DMS 273 (cell line): ENCODE measurements around the gene FOSB.

ENCODE experiments used
- DNase-seq: peaks from one replicate; lab custom pipeline; 2025; ENCODE audit not compliant: unreplicated experiment; lab: John Stamatoyannopoulos, UW

FOSB gene

DNA sequence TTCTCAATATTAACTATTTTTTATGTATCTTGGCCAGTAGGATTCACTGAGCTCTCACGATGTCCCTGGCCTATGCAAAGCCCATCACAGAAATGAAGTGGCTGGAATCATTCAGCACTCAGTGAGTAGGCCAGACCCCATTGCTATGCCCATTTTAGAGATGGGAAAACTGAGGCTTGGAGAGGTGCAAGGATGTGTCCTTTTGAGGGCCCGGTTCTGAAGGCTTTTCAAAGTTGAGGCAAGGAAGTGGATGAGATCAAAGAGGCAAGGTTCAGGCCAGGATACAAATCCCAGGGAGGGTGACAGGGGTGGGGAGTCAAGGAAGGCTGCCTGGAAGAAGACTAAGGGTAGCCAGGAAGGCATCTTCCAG is 25.4 kb upstream of the FOSB start:
- no peak for DNase-seq

DNA sequence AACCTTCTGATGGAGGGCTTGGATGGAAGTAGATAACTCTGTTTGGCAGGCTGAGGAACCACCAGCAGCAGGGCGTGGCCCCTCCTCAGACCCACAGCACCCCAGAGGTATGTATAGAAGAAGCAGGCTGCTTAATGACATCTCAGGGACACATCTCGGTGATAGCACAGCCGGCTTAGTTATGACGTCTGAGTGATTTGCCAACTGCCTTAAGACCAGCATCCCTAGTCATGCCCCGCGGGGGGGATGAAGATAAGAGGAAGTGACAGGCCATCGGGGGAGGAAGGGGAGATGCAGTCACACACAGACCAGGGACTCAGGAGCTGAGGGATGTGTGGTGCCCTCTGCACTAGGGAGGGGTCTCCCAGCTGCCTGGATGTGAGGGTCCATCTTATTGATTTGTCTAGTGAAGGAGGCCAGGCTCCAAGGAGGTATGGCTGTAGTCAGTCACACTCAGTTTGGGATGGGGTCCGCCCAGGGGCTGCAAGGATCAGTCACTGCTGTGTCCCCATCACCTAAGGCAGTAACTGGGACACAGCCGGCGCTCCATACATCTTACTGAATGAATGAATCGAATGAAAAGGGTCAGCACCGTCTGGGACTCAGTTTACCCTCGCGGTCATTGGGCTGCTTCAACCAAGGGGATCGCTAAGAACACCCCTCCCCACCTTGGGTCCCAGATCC is 24.9 kb upstream of the FOSB start:
- DNase-seq, result peak; percentile 39

DNA sequence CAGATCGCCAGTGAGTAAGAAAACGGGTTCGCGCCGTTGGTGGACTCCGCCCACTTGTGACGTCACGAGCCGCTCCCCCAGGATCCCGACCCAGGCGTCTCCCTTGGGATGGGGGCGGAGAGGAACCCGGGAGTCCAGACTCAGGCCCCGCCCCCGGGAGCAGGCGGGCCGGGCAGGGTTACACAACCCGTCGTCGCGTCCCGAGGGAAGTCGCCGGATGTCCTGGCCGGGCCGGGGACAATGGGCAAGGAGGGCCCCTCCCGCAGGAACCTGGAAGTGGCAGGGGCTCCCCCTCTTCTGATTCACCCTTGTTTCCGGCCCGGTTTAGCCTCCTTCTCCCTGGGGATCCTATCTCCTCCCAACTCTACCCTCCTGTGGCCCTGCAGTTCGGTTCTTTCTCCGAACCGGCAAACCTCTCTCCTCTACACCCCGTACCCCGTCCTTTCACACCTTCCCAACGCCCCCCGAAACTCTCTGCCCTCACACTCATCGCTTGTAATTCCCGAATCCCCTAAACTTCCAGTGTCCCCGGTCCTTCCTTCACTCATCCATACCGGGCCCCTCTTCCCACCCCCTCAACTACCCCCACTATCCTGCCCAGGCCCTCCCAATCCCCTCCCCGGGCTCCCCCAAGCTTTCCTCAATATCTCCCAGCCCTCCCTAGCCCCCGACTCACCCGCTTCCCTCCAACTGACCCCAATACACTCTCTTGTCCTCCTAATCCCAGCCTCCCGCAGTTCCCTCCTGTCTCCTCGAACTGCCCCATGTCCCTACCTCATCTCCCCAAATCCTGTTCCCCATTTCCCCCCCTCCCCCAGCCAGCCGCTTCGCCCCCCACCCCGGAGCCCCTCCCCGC is 24.1 kb upstream of the FOSB start:
- peak; percentile 92 for DNase-seq

DNA sequence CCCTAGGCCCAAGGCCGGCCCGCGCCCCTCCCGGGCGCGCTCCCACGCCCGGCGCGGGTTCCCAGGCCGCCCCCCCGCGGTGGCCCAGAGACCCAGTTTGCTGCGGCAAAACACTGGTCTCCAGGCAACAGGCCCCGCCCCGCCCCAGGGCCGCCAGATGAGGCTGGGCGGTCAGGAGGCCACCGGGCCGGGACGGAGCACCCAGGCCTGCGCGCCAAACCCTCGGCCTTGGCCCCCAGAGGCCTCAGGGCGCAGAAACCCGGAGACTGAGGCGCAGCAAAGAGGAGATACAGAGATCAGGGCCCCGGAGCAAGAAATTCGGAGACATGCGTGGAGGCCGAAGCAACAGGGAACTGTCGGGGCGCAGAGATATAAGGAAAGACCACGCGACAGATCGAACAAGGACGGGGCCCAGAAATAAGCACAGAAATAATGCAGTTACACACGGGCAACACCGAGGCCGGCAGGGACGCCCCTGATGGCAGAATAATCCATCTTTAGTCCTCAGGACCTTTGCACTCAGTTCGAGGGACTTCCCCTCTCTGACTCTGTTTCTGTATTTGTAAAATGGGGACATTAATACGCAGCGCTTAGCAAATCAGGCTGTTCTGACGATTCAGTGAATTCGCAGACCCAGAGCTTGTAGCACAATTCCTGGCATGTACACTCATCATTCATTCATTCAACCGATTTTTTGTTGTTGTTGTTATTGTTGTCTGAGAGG is 23.3 kb upstream of the FOSB start:
- DNase-seq, result peak; percentile 88

DNA sequence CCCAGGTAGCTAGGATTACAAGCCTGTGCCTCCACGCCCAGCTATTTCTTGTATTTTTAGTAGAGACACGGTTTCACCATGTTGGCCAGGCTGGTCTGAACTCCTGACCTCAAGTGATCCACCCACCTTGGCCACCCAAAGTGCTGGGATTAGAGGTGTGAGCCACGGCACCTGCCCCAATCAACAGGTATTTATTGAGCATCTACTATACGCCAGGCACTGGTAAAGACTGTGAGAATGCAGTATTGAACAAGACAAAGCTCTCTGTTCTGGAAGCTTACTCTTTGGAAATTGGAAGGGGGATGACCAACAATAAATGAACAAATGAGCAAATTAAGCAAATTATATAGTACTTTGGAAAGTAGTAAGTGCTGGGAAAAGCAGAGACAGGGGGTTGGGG is 22.7 kb upstream of the FOSB start:
- DNase-seq, result no peak

DNA sequence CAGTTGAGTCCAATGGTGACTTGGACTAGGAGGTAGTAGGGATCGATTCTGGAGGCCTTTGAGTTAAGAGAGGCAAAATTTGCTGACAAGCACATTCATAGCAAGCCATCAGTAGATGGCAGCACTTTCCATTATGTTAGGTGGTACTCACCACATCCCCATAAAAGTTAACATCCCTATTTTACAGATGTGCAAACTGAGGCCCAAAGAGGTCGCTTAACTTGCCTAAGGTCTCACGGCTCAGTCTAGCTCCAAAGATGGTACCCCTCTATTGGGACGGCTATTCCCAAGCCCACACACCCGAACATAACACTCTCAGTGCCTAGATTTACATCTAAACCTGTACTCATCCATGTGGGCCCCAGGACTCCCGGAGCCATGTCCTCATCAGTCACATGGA is 21.5 kb upstream of the FOSB start:
- peak; percentile 64 for DNase-seq

DNA sequence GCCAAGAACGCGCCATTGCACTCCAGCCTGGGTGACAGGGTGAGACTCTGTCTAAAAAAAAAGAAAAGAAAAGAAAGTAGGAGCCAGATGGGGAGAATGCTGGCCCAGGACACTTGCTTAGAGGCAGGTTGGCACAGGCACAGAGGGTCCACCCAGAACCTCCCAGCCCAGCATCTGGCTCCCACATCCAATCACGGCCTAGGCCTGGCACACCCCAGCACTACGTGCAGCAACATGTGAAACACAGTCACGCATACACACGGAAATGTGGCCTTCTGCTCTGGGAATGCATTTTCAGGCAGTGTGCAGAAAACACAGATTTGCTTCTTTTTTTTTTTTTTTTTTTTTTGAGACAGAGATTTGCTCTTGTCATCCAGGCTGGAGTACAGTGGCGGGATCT is 20.9 kb upstream of the FOSB start:
- DNase-seq, result peak; percentile 87

DNA sequence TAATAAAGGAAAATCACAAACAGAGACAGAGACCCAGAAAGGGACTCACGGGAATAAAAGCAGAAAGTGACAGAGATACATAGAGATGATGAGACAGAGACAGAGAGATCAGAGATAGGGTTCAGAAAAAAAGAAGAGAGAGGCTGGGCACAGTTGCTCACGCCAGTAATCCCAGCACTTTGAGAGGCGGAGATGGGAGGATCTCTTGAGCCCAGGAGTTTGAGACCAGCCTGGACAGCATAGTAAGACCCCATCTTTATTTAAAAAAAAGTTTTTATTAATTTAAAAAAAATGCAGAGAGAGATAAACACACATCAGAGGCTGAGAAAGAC is 19.4 kb upstream of the FOSB start:
- no peak for DNase-seq

DNA sequence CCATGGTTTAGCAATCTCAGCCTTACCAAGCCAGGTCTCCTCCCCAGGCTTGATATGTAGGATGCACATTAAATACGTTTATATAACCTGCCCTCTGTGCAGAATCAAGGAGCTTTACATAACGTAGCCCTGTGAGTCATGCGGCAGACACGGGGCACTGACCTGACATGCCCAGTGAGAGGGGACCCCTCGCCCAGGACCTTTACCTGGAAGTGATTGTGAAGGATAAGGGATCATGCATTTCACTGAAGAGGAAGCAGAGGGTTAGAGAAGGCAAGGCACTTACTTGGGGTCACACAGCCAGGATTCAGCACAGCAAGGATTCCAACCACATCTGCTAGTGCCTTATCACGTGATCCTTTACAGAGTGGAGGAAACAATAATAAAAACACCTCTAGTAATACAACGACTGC is 18.9 kb upstream of the FOSB start:
- DNase-seq, result peak; percentile 24

DNA sequence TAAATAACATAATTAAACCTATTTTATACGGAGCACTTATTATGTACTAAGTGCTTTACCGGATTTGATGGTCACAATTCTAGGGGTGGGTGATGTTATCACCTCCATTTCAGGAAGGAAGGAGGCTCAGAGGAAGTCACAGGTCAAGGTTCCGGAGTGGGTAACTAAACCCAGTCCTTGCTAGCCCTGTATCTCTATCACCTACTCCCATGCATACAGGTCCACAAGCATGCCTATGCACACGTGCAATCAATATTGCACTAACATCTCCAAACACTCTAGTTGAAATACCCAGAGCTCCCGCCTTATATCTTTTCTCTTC is 17.8 kb upstream of the FOSB start:
- DNase-seq, result no peak

DNA sequence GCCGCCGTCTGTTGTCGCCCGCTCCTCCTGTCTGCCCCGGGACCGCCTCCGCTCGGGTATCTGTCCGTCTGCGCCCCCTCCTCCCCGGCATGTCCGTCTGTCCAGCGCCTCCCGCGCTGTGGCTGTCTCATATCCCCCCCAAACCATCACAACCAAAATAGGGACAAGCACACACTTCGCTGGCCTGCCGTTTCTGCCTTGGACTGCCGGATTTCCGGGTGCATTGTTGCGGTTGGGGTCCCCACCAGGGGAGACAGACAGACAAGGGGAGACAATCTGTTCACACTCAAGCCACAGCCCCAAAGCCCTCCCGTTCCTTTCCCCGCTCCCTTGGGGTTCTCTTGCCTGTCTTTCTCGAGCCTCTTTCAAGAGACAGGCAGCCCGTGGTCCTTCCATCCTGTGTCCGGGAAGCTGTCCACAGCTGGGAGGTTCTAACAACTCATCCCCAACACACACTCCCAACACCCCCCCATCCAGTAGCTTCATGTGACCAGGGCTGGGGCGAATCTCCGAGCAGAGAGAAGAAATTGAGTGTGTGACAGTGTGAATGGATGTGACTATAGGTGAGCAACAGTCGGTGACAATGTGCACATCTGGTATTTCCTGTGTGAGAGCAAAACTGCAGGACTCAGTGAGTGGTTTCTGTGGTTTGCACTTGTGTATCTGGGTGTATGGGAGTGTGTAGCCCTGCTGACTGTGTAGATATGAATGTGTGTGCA is 16.5 kb upstream of the FOSB start:
- peak; percentile 38 for DNase-seq

DNA sequence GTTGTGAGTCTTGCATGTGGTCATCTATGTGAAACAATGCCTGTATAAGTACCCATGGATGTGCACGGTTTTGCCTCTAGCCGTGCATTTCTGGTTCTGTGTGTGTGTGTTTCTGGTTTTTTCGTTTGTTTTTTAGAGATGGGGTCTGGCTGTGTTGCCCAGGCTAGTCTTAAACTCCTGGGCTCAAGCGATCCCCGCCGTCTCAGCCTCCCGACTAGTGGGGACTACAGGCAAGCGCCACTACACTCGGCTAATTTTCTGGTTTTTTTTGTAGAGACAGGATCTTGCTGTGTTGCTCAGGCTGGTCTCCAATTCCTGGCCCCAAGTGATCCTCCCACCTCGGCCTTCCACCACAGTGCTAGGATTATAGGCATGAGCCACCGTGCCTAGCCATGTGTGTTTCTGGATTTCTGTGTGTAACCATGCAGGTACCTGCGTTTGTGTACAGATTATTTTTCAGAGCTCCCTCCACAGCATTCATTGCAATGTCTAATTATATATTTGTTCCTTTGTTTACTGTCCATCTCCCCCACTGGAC is 15.9 kb upstream of the FOSB start:
- DNase-seq, result no peak

DNA sequence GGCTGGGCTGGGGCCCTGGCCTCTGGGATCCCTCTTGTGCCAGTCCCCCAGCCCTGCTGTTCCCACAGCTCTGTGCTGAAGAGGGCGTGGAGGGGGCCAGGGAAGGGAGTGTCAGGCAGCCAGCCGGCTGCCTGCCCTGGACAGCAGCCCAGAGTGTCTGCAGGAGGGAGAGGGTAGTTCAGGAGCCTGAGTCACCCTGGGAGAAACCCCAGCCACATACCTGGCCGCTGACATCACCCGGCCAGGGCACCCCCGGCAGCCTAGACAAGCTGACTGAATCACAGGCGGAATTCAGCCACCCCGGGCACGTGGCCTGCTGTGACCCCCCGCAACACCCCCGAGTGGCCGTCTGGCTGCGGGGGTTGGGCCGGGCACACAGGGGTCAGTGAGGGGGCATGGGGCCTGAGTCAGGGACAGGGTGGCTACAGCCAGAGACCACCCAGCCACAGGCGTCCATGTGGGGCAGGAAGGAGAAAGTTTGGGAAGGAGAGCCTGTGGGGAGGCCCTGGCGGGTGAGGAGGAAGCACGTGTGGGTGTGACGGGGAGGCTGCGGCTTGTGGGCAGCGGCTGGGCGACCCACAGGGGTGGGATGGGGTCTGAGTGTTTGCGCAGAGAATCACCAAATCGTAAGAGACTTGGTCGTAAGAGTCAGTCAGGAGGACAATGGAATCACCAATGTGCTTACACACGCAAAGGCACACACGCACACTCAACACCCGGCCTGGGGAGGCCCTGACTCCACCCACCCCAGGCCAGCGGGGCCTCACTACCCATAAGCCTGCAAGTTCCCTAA is 11.9 kb upstream of the FOSB start:
- DNase-seq, result peak; percentile 95

DNA sequence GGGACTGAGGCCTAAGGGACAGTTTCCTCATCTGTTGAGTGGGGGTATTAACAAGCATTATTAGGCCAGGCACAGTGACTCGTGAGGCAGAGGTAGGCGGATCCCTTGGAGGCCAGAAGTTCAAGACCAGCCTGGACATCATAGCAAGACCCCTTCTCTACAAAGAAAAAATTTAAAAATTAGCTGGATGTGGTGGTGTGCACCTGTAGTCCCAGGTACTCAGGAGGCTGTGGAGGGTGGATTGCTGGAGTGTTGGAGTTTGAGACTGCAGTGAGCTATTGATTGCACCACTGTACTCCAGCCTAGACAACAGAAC is 11.3 kb upstream of the FOSB start:
- no peak for DNase-seq

DNA sequence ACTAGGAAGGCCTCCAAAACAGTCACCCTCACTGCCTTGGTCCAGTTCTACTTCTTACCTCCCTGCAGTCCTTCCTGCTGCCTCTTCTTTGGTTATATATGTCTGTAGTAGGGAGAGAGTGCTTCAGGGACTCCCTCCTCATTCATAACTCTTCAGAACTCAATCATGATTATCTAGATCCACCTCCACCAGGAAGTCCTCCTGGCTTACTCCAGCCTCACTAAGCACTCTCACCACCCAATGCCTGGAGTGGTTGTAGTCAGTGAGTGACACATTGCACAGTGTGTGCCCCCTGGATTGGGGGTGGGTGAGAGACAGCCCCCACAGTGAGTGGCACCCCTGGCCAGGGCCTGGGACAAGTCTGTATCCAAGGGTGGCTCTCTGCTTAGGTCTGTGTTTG is 10.0 kb upstream of the FOSB start:
- DNase-seq, result no peak

DNA sequence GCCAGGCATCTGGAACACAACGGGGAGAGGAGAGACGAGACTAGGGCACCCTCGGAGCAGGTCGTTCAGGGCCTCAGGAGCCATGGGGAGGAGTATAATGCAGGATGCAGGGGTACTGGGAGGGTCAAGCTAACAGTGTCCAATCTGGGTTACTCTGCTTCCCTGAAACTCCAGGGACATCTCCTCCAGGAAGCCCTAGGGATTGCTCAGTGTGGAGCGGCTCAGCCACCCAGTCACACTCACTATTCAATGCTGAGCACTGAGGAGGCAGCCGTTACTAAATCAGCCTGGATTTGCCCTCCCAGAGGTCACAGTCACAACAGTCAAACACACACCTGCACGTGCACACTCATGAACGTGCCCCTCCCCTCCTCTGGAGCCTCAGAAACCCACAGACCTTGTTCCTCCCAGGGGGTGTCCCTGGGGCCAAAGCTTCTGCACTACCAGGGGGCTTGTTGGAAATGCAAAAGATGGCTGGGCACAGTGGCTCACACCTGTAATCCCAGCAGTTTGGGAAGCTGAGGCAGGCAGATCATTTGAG is 6.9 kb upstream of the FOSB start:
- DNase-seq, result no peak

DNA sequence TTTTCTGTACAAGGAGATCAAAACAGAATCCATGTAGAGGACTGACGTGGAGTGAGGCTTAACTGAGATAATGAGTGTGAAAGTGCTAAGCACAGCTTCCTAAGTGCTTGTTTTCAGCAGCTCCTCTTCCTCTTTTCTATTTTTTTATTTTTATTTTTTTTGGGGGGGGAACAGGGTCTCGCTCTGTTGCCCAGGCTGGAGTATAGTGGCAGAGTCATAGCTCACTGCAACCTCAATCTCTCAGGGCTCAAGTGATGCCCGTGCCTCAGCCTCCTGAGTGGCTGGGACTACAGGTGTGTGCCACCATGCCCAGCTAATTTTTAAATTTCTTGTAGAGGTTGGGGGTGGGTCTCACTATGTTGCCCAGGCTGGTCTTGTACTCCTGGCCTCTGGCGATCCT is 5.6 kb upstream of the FOSB start:
- DNase-seq, result no peak

DNA sequence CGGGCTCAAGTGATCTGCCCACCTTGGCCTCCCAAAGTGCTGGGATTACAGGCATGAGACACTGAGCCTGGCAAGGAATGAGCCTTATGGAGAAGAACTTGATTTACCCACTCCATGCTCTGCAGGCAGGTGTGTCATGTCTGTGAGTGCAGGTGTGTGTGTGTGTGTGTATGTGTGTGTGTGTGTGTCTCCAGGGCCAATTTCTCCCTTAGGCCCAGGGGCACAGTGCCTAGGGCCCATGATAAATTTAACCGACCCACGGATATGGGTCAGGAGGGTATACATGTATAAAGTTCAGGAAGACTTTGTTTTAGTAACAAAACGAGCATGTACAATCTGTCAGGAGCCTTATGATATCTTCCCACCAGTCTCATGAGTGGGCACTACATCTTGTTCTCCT is 4.6 kb upstream of the FOSB start:
- no peak for DNase-seq

DNA sequence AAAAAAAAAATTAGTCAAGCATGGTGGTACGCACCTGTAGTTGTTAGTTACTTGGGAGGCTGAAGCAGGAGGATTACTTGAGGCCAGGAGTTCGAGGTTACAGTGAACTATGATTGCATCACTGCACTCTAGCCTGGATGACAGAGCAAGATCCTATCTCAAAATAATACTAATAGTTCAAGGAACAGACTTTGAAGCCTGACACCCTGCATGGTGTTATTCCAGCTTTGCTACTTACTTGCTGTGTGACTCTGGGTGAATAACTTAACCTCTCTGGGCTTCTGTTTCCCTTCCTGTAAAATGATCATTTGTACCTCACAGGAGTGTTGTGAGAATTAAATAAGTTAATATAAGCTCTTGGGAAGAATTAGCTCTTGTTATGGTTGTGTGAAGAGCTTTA is 3.5 kb upstream of the FOSB start:
- no peak for DNase-seq

DNA sequence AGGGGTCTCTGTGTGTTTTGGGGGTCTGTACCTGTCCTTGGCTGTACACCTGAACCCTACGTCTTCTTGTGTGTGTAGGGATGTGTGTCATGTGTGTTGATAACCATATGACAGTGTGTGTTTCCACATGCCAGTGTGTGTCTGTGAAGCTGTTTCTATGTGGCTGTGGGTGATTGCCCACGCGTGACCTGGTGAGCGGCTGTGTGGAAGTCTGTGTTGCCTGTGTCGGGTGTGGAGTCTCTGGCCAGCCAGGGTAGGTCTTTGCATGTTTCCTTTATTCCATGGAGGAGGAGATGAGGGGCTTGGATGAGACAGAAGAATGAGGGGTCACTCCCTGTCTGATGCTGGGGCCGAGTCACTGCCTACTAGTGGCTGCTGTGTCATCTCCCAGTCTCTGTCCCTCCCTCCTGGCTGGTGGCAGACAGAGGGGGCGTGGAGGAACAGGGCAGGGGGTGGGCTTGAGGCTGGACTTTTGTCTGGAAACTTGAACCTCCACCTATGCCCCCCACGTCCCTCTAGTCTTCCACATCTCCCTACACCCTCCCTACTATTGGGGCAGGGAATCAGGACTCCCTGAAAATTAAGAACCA is 2.8 kb upstream of the FOSB start:
- DNase-seq, result no peak
